Measurements from ENCODE around the gene CCDC28A. TPM values are rescaled to one million over a fixed set of nuclear protein-coding genes. Genes with fewer than 3 reads are reported as not detected.

The CCDC28A gene
- polyA plus RNA-seq, 3 donors: 22.9 to 31.6 (median 29.8) TPM

DNA sequence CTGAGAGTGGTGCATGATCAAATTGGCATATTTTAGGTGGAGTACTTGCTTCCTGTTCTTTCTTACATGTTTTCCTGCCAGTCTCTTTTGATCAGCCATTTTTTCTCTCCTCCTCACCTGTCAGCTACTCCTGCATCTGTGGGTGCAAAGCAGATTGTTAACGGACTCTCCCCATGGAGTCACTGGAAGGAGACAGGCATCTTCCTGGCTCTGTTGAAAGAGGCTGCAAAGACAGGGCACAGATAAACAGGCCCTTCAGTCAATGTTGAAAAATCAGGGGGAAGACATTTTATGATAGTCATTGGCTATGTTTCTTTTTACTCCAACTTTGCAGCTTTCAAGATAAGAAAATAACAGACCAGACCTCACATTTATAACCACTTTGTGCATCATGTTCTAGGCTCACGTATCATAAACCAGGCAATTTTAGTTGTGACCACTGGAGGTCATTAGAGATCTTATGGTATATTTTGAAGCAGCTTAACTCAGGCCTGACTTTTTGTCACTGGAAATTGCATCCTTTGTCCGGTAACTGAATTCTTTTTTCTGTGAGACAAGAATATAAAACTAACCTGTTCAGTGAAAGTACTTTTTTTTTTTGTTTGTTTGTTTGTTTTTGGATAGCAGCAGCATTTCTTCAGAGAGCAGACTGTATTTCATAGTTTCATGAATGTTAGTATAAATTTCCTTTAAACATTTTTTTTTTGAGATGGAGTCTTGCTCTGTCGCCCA, 42.4 kb downstream of the CCDC28A start:
- DNase-seq (ENCODE audit: extremely low read depth in 1 of 11, low read depth in 9 of 11, low spot score in 4 of 11): peak in 2 of 11 donors; percentile 50 to 66

DNA sequence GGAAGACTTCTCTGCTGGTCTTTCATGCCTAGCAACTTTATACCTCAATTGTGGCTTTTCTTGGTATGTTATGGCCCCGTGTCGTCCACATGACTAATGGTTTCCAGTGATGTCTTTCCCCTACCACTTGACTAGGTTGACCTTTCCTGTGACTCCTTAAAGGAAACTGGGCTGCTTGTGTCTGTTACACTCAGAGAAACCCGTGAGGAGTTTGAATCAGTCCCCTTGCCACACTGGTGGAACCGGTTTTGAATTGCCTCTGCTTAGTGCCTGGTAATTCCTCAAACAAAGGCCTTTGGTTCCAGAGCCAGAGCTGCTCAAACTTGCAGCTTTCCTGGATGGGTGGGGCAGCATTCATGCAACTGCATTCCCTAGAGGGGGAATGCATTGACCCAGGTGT, 44.2 kb downstream of the CCDC28A start:
- peak in 8 of 11 donors; percentile 49 to 86 (median 68) for DNase-seq (ENCODE audit: extremely low read depth in 1 of 11, low read depth in 9 of 11, low spot score in 4 of 11)

DNA sequence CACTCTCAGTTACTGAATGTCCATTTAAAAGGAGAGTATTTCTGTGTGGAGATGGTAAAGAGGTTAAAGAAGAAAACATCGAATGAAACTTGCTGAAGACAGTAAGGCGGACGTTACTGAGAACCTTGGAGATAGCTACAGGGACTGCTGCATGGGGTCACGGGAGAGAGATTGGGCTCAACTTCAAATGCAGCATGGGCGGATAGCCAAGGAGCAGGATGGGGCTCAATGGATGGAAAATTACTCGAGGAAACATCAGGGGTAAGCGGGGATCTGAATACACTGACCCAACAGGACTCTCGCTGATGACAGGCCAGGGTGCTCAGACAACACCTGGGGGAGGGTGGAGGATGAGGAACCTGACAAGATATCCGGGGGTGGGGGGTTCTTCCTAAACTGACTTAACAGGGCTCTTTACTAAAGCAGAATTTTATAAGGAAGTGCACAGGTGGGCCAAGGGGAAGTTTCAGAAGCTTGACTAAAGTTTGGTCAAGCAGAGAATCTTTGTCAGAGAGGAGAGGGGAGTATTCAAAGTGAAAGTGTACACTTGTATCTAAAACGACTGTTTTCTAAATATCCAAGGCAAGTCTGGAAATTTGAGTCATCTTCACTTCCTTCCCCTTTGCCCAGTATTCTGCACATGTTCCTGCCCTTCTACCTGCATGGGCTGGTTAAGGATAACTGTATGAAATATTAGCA, 45.1 kb downstream of the CCDC28A start:
- DNase-seq (ENCODE audit: extremely low read depth in 1 of 11, low read depth in 9 of 11, low spot score in 4 of 11): no peak

DNA sequence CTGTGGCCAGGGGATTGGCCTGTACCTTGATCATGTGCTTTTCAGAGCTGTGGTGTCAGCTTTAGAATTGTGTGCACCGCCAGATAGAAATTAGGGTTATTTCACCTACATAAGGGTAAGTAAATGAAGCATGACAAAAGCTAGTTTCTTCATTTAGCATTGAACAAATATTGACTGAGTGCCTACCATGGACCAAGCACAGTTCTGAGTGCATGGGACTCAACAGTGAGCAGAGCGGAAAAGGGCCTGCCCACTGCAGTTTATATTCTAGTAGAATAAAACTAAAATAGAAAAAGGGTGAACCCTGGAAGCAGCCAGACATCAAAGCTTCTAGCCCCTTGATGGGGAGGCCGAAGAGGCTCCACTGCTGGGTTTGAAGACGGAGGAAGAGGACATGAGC, 48.0 kb downstream of the CCDC28A start:
- no peak for DNase-seq (ENCODE audit: extremely low read depth in 1 of 11, low read depth in 9 of 11, low spot score in 4 of 11)

DNA sequence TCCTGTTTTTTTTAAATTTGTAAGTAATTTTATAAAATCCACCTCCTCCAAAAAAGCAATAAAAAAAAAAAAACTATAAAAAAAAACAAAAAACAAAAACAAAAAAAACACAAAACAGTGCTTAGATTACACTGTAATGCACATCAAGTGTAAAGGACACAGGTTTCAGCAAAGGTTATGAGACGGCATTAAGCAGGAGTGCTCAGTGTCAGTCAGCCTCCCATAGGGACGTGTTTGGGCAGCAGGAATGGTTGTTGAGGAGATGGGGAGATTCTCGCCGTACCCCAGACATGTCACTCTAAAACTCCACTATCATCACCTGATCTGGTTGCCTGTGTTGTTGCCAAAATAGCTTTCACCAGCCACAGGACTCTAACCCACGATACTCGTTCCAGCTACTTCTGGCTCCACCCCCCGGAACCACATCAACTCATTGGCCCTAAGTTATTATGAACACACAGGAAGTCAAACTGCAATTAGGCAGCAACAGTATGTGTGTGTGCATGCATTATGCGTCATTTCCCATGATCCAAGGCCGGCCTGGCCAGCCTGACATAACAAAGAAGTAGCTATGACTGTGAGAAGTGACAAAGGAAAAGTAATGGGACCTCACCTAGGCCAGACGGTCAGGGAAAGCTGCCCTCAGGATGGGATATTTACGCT, 51.0 kb downstream of the CCDC28A start:
- no peak for DNase-seq (ENCODE audit: extremely low read depth in 1 of 11, low read depth in 9 of 11, low spot score in 4 of 11)

DNA sequence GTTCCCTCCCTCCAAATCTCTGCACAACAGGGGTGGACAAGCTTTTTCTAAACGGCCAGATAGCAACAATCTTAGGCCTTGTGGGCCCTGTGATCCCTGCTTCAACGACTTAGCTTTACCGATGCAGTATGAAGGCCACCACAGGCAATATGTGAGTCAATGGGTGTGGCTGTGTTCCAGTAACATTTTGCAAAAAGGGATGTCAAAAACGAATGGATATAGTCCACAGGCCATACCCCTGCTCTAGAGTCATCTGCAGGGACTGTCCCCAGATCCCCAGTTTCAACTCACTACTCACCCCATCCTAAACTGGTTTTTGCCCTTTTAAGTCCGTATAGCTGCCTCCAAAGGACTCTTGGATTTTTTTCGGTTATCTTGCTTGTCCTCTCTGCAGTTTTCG, 56.7 kb downstream of the CCDC28A start:
- no peak for DNase-seq (ENCODE audit: extremely low read depth in 1 of 11, low read depth in 9 of 11, low spot score in 4 of 11)

DNA sequence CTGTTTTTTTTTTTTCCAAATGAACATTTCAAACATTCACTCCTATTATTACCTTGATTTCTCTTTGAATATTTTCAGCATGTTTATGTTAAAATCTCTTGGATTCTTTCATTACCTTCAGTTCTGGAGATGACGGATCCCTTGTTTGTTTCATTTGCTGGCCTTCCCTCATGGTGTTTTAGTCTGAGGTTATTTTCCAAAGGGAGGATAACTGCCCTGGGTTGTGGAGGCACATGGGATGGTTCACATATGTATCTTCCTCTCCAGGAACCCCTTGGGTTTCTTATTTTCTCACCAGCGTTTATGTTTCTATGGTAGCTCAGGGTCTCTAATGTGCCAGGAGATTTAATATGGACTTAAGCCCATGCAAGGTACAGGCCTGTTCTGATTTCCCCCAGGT, 58.6 kb downstream of the CCDC28A start:
- DNase-seq (ENCODE audit: extremely low read depth in 1 of 11, low read depth in 9 of 11, low spot score in 4 of 11): no peak

DNA sequence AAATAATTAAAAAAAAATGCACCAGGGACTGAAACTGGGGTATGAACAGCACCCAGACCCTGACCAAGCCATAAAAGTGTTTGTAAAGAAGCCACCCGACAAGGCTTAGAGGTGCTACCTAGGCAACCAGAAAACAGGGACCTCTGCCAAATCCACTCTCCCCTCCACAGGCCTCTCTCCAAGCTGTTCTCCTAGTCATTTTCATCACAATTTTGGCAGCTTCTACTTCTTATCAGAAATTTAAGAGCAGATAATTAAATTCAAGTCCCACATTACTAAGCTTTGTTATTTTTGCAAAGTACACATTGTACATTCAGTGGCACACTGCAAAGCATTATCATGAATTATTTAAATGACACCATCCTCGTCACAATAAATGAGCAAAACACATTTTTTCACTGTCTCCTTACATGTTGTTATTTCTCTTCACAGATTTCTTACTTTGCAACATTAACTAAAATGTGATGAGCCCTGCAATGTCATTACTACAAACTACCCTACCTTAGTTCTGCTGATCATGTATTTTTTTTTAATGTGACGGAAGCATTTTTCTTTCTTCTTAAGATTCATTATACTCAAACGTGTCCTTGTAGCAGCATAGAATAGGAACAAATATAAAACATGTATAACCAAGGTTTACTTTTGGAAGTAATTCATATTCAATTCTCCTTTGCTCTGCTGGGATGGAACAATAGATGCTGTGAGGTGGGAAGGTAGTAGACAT, 60.4 kb downstream of the CCDC28A start:
- DNase-seq (ENCODE audit: extremely low read depth in 1 of 11, low read depth in 9 of 11, low spot score in 4 of 11): peak in 5 of 11 donors; percentile 24 to 59 (median 48)

DNA sequence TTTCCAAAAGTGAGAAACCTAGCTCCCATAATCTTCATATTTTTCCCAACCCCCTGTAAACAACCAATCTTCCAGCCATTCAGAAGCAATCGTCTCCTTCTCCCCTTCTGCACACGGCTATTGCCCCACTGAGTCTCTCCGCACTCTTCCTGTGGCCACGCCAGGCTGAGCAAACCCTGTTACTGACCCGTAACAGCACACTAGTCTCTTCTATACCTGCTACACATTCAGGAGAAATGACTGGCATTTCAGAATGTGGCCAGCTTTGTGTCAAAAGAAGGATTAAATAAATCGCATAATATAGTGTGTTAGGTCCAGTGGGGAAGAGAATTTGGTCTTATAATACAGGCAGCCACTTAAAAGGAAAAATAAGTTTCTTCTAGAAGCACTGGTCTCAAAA, 63.7 kb downstream of the CCDC28A start:
- DNase-seq (ENCODE audit: extremely low read depth in 1 of 11, low read depth in 9 of 11, low spot score in 4 of 11): no peak

Other genes with a start within 250 kb of the CCDC28A start
- under 1 TPM; 0.20 to 0.42 (median 0.36) TPM for gene ECT2L, start 22.3 kb downstream of the CCDC28A start, polyA plus RNA-seq (ENCODE audit: insufficient read length in 3 of 3)
- gene REPS1, start 214.5 kb downstream of the CCDC28A start, polyA plus RNA-seq (ENCODE audit: insufficient read length in 3 of 3): 10 to 100 TPM; 58.3 to 78.5 (median 75.4) TPM